IMR-90 (cell line): ENCODE data around the gene RBBP8. TPM values are rescaled to one million over a fixed set of nuclear protein-coding genes. Genes with fewer than 3 reads are reported as not detected.

Source experiments
- ATAC-seq: fragments of 200-7000 bp; cut with Tn5 transposase; 2 replicates; pipeline ENCODE4 v1.9.1; 2020; ENCODE audit warnings: low read depth, mild to moderate bottlenecking, moderate library complexity
- BruUV-seq: library from RNA; stranded (reverse); fragments of 400-500 nt; replicated peaks from 2 replicates; lab custom pipeline; 2021; lab: Mats Ljungman, UMichigan
- CTCF ChIA-PET: fragments of 300-600 bp; formaldehyde crosslinking; extraction: SDS; loops from one replicate; lab custom pipeline; 2021; ENCODE audit warnings: antibody characterized with exemption; lab: Yijun Ruan, JAX
- POLR2A ChIA-PET: fragments of 300-600 bp; sonication (Branson Sonifier 250); formaldehyde crosslinking; loops from one replicate; lab custom pipeline; 2022; ENCODE audit warnings: antibody characterized with exemption; ENCODE audit not compliant: unreplicated experiment; lab: Charles Lee
- DNase-seq: peaks from one replicate; pipeline ENCODE4 v3.0.0; 2013
- H2AFZ ChIP-seq: replicated peaks from 2 replicates; pipeline ENCODE3; 2013; ENCODE audit warnings: low read length, mild to moderate bottlenecking; ENCODE audit not compliant: poor library complexity
- H2AK5ac ChIP-seq: 2 replicates; pipeline ENCODE4 v1.6.1; 2013; ENCODE audit warnings: low read depth, low read length, inconsistent platforms
- H2AK9ac ChIP-seq: replicated peaks from 2 replicates; pipeline ENCODE3; 2013; ENCODE audit warnings: mild to moderate bottlenecking, low read depth, low read length, moderate library complexity; ENCODE audit not compliant: poor library complexity
- H2BK120ac ChIP-seq: 2 replicates; pipeline ENCODE4 v1.6.1; 2013; ENCODE audit warnings: low read depth, low read length, inconsistent platforms
- H2BK15ac ChIP-seq: 3 replicates; pipeline ENCODE4 v1.6.1; 2013; ENCODE audit warnings: low read depth, low read length, inconsistent platforms
- H2BK20ac ChIP-seq: 2 replicates; pipeline ENCODE4 v1.6.1; 2013; ENCODE audit warnings: low read depth, mild to moderate bottlenecking, inconsistent platforms, low read length, moderate library complexity
- H2BK5ac ChIP-seq: 2 replicates; pipeline ENCODE4 v1.6.1; 2013; ENCODE audit warnings: mild to moderate bottlenecking, low read depth, low read length, inconsistent platforms; ENCODE audit not compliant: poor library complexity, severe bottlenecking
- H3K14ac ChIP-seq: replicated peaks from 2 replicates; pipeline ENCODE4 v1.6.1; 2013; ENCODE audit warnings: low read depth, low read length, inconsistent platforms
- H3K18ac ChIP-seq: 2 replicates; pipeline ENCODE4 v1.6.1; 2013; ENCODE audit warnings: low read depth, low read length, control low read depth
- H3K23ac ChIP-seq: 2 replicates; pipeline ENCODE4 v1.6.1; 2013; ENCODE audit warnings: low read depth, low read length, inconsistent platforms
- H3K27ac ChIP-seq: 2 replicates; pipeline ENCODE4 v1.5.1; 2013; ENCODE audit warnings: mild to moderate bottlenecking, control low read depth, low read length; ENCODE audit not compliant: insufficient read depth
- H3K27me3 ChIP-seq: 2 replicates; pipeline ENCODE4 v1.6.1; 2013; ENCODE audit warnings: low read length; ENCODE audit not compliant: control insufficient read depth, insufficient read depth
- H3K36me3 ChIP-seq: 2 replicates; pipeline ENCODE4 v1.6.1; 2013; ENCODE audit warnings: low read length, mixed read lengths; ENCODE audit not compliant: control insufficient read depth, insufficient read depth
- H3K4ac ChIP-seq: 2 replicates; pipeline ENCODE4 v1.6.1; 2013; ENCODE audit warnings: low read depth, low read length, inconsistent platforms
- H3K4me1 ChIP-seq: 2 replicates; pipeline ENCODE4 v1.6.1; 2013; ENCODE audit warnings: low read length, mixed read lengths; ENCODE audit not compliant: control insufficient read depth, insufficient read depth
- H3K4me2 ChIP-seq: 2 replicates; pipeline ENCODE4 v1.6.1; 2013; ENCODE audit warnings: low read depth, mild to moderate bottlenecking, control low read depth, low read length, moderate library complexity
- H3K4me3 ChIP-seq: 2 replicates; pipeline ENCODE4 v1.5.1; 2013; ENCODE audit warnings: low read depth, mild to moderate bottlenecking, control low read depth, low read length, moderate library complexity; ENCODE audit not compliant: insufficient read depth
- H3K56ac ChIP-seq: 2 replicates; pipeline ENCODE4 v1.6.1; 2013; ENCODE audit warnings: low read length, inconsistent platforms; ENCODE audit not compliant: insufficient read depth; ENCODE audit errors: extremely low read depth
- H3K79me1 ChIP-seq, 2 experiments: 2 replicates each; pipeline ENCODE4 v1.6.1; 2013; ENCODE audit warnings: low read length in 2 of 2, inconsistent platforms in 1 of 2, low read depth in 1 of 2
- H3K9ac ChIP-seq: 2 replicates; pipeline ENCODE4 v1.6.1; 2013; ENCODE audit warnings: low read depth, low read length, control low read depth
- H3K9me1 ChIP-seq: 2 replicates; pipeline ENCODE4 v1.6.1; 2013; ENCODE audit warnings: low read length, inconsistent platforms; ENCODE audit not compliant: insufficient read depth
- H3K9me3 ChIP-seq: 2 replicates; pipeline ENCODE4 v1.6.1; 2013; ENCODE audit warnings: low read length; ENCODE audit not compliant: control insufficient read depth, insufficient read depth
- H4K20me1 ChIP-seq: 2 replicates; pipeline ENCODE4 v1.6.1; 2013; ENCODE audit warnings: low read length, inconsistent platforms; ENCODE audit not compliant: insufficient read depth
- H4K5ac ChIP-seq: 2 replicates; pipeline ENCODE4 v1.6.1; 2013; ENCODE audit warnings: mild to moderate bottlenecking, low read depth, low read length, control low read depth
- H4K8ac ChIP-seq, 2 experiments: 2 replicates each; pipeline ENCODE4 v1.6.1; 2013; ENCODE audit warnings: low read depth in 2 of 2, low read length in 2 of 2, control low read depth in 1 of 2, inconsistent platforms in 1 of 2
- H4K91ac ChIP-seq: 2 replicates; pipeline ENCODE4 v1.6.1; 2013; ENCODE audit warnings: low read depth, low read length, inconsistent platforms; ENCODE audit not compliant: insufficient read depth
- BHLHE40 ChIP-seq: fragments of 150-350 bp; IDR thresholded peaks from 2 replicates; pipeline ENCODE4 v1.6.1; 2016; ENCODE audit warnings: mild to moderate bottlenecking, low read depth, low read length
- CEBPB ChIP-seq: IDR thresholded peaks from 2 replicates; pipeline ENCODE4 v1.6.1; 2012; ENCODE audit warnings: low read depth, low read length, improper control_type of control experiment
- CHD1 ChIP-seq: IDR thresholded peaks from 2 replicates; pipeline ENCODE4 v1.6.1; 2012; ENCODE audit warnings: low read depth, low read length, improper control_type of control experiment
- FOS ChIP-seq: fragments of 150-350 bp; IDR thresholded peaks from 2 replicates; pipeline ENCODE4 v1.6.1; 2016; ENCODE audit warnings: low read depth, low read length
- MAFK ChIP-seq: IDR thresholded peaks from 2 replicates; pipeline ENCODE4 v1.6.1; 2012; ENCODE audit warnings: low read depth, low read length, improper control_type of control experiment
- MAZ ChIP-seq: IDR thresholded peaks from 2 replicates; pipeline ENCODE4 v1.6.1; 2012; ENCODE audit warnings: low read depth, mild to moderate bottlenecking, low read length, improper control_type of control experiment, moderate library complexity, borderline replicate concordance
- MXI1 ChIP-seq: IDR thresholded peaks from 2 replicates; pipeline ENCODE4 v1.6.1; 2012; ENCODE audit warnings: low read depth, mild to moderate bottlenecking, low read length, moderate library complexity, borderline replicate concordance
- NFE2L2 ChIP-seq: fragments of 150-350 bp; IDR thresholded peaks from 2 replicates; pipeline ENCODE4 v1.6.1; 2016; ENCODE audit warnings: low read depth, mild to moderate bottlenecking, low read length
- POLR2A ChIP-seq: IDR thresholded peaks from 2 replicates; pipeline ENCODE4 v1.6.1; 2012; ENCODE audit warnings: mild to moderate bottlenecking, low read depth, low read length
- RAD21 ChIP-seq: IDR thresholded peaks from 2 replicates; pipeline ENCODE4 v1.6.1; 2012; ENCODE audit warnings: low read length, improper control_type of control experiment
- RCOR1 ChIP-seq: IDR thresholded peaks from 2 replicates; pipeline ENCODE4 v1.6.1; 2012; ENCODE audit warnings: mild to moderate bottlenecking, low read length, improper control_type of control experiment; ENCODE audit not compliant: insufficient replicate concordance
- RFX5 ChIP-seq: IDR thresholded peaks from 2 replicates; pipeline ENCODE4 v1.8.0; 2012; ENCODE audit warnings: low read depth, mild to moderate bottlenecking, low read length, moderate library complexity
- SMC3 ChIP-seq: fragments of 150-350 bp; IDR thresholded peaks from 2 replicates; pipeline ENCODE4 v1.6.1; 2016; ENCODE audit warnings: low read depth, mild to moderate bottlenecking, antibody characterized with exemption, low read length, moderate library complexity
- dilution Hi-C: fragments of 300-500 bp; cut with HindIII; formaldehyde crosslinking; loops from one replicate; pipeline ENCODE4 v1.14.3; 2018; ENCODE audit warnings: low sequenced_read_pairs; ENCODE audit not compliant: unreplicated experiment
- in situ Hi-C: fragments of 300-500 bp; cut with MboI; formaldehyde crosslinking; loops from 3 replicates; pipeline ENCODE4 v1.14.3; 2019; ENCODE audit warnings: low sequenced_read_pairs, inconsistent platforms, mixed read lengths
- intact Hi-C: fragments of 100-400 bp; cut with micrococcal nuclease; formaldehyde crosslinking; loops from 2 replicates; pipeline ENCODE4 v1.10.0; 2022
- polyA plus RNA-seq, 3 experiments: library from polyadenylated mRNA; depleted of rRNA; stranded (reverse); fragments of >200 nt; gene quantifications; 2 replicates each; pipeline ENCODE4 v1.2.3, GENCODE V29; 2012; ENCODE audit warnings: low replicate concordance in 1 of 3
- total RNA-seq: library from RNA; depleted of rRNA; stranded (reverse); fragments of >200 nt; gene quantifications from 2 replicates; pipeline ENCODE4 v1.2.3, GENCODE V29; 2012
- TF ChIP-seq, protein P1 (sequence below): fragments of 150-350 bp; IDR thresholded peaks from 2 replicates; pipeline ENCODE4 v1.6.1; 2017; ENCODE audit warnings: mild to moderate bottlenecking, antibody characterized with exemption, low read length, low read depth
- TF ChIP-seq, protein P2 (sequence below): fragments of 150-350 bp; IDR thresholded peaks from 2 replicates; pipeline ENCODE4 v1.6.1; 2016; ENCODE audit warnings: low read depth, mild to moderate bottlenecking, low read length, moderate library complexity, borderline replicate concordance
- TF ChIP-seq, protein P3 (sequence below): conservative IDR thresholded peaks from 2 replicates; pipeline ENCODE4 v1.5.1; 2012; ENCODE audit warnings: mild to moderate bottlenecking, low read depth, low read length, improper control_type of control experiment

Gene RBBP8
- total and polyA plus RNA-seq, 2 of the 4 experiments (the other 2 are of a cell fraction) = 12.0 to 21.1 TPM

DNA sequence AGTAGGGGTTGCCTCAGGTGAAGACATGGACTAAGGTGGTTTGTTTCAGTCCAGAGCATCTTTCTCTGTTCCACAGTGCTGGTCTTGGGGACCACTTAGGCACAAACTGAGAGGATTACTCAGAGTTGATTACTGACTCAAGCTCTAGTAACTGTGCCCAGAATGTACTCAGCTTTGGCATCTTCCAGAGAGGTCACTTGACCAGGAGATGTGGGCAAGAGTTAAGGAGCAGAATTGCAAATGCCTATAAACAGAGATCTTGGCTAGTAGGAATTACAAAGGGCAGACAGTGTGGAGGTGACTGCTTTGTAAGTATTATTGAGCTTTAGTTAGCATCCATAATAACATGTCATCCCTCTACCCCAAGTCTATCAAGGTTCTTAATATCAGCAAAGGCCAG, 109.0 kb downstream of the RBBP8 start:
- Histone ChIP-seq H4K20me1 (no peaks in the 10 kb centered on the region), H3K4ac (no peak overlapping the region), H4K5ac (no peak overlapping the region), H3K27me3 (no peaks in the 10 kb centered on the region), H3K4me3 (no peak overlapping the region), H3K9me3 (peaks cover 4% of the 10 kb centered on the region; the same call in 1 of the 2 replicates), H2AK9ac (no peak overlapping the region), H2BK5ac (no peak overlapping the region), H4K91ac (no peak overlapping the region), H3K23ac (no peak overlapping the region), H2AK5ac (no peak overlapping the region), H3K56ac (no peak overlapping the region), H3K18ac (no peak overlapping the region), H3K36me3 (no peaks in the 10 kb centered on the region), H3K14ac (no peak overlapping the region), H3K9ac (no peak overlapping the region), H2BK15ac (no peak overlapping the region), H2BK120ac (no peak overlapping the region), H2AFZ (no peak overlapping the region), H3K79me1 (no peaks in the 10 kb centered on the region), H3K27ac (no peak overlapping the region), H3K4me2 (no peak overlapping the region), H3K9me1 (no peaks in the 10 kb centered on the region; the same call in 1 of the 2 replicates), H3K4me1 (no peaks in the 10 kb centered on the region), H4K8ac (no peak overlapping the region), H2BK20ac (no peak overlapping the region)
- dilution Hi-C loops (no loop called here), in situ Hi-C loops (no loop called here), intact Hi-C loops (no loop called here)
- no TSS peak for BruUV-seq
- TF ChIP-seq NFE2L2 = no peak
- no peak for TF ChIP-seq RFX5
- no peak for TF ChIP-seq CHD1
- TF ChIP-seq RCOR1 = no peak
- no peak for TF ChIP-seq CEBPB
- TF ChIP-seq SMC3 = no peak
- TF ChIP-seq MAFK = no peak
- TF ChIP-seq MAZ = no peak
- TF ChIP-seq RAD21 = no peak
- no peak for TF ChIP-seq POLR2A
- TF ChIP-seq, protein P1, sequence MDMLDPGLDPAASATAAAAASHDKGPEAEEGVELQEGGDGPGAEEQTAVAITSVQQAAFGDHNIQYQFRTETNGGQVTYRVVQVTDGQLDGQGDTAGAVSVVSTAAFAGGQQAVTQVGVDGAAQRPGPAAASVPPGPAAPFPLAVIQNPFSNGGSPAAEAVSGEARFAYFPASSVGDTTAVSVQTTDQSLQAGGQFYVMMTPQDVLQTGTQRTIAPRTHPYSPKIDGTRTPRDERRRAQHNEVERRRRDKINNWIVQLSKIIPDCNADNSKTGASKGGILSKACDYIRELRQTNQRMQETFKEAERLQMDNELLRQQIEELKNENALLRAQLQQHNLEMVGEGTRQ = no peak
- TF ChIP-seq, protein P2, sequence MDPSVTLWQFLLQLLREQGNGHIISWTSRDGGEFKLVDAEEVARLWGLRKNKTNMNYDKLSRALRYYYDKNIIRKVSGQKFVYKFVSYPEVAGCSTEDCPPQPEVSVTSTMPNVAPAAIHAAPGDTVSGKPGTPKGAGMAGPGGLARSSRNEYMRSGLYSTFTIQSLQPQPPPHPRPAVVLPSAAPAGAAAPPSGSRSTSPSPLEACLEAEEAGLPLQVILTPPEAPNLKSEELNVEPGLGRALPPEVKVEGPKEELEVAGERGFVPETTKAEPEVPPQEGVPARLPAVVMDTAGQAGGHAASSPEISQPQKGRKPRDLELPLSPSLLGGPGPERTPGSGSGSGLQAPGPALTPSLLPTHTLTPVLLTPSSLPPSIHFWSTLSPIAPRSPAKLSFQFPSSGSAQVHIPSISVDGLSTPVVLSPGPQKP = no peak
- no peak for TF ChIP-seq MXI1
- TF ChIP-seq FOS = no peak
- no peak for TF ChIP-seq BHLHE40
- TF ChIP-seq, protein P3, sequence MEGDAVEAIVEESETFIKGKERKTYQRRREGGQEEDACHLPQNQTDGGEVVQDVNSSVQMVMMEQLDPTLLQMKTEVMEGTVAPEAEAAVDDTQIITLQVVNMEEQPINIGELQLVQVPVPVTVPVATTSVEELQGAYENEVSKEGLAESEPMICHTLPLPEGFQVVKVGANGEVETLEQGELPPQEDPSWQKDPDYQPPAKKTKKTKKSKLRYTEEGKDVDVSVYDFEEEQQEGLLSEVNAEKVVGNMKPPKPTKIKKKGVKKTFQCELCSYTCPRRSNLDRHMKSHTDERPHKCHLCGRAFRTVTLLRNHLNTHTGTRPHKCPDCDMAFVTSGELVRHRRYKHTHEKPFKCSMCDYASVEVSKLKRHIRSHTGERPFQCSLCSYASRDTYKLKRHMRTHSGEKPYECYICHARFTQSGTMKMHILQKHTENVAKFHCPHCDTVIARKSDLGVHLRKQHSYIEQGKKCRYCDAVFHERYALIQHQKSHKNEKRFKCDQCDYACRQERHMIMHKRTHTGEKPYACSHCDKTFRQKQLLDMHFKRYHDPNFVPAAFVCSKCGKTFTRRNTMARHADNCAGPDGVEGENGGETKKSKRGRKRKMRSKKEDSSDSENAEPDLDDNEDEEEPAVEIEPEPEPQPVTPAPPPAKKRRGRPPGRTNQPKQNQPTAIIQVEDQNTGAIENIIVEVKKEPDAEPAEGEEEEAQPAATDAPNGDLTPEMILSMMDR = no peak
- ATAC-seq = no peak
- DNase-seq = no peak
- POLR2A ChIA-PET = no interaction called here
- CTCF ChIA-PET = no interaction called here
